ENCODE data around the gene KIF19. TPM values are rescaled to one million over a fixed set of nuclear protein-coding genes. Genes with fewer than 3 reads are reported as not detected.

KIF19 gene
- polyA plus RNA-seq, 1 experiment: not detected

DNA sequence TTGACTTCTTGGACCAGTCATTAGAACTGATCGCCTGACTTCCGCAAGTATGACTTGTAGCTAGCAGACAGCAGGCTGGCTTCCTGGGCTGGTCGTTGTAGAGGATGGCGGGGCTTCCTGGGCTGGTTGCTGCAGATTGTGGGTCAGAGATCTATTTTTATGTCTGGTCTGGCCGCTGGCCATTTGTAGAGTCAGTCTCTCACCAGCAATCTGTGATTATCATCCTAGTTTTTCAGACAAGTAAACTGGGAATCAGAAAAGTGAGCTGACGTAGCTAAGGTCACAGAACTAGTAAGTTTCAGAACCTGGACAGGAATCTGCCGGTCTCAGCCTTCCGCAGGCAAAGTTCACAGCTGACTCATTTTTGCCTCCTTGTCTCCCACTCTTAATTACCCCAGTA is 60.4 kb downstream of the KIF19 start:
- DNase-seq (ENCODE audit: low read depth, low spot score): no peak
- POLR2A ChIA-PET: no interaction called here

DNA sequence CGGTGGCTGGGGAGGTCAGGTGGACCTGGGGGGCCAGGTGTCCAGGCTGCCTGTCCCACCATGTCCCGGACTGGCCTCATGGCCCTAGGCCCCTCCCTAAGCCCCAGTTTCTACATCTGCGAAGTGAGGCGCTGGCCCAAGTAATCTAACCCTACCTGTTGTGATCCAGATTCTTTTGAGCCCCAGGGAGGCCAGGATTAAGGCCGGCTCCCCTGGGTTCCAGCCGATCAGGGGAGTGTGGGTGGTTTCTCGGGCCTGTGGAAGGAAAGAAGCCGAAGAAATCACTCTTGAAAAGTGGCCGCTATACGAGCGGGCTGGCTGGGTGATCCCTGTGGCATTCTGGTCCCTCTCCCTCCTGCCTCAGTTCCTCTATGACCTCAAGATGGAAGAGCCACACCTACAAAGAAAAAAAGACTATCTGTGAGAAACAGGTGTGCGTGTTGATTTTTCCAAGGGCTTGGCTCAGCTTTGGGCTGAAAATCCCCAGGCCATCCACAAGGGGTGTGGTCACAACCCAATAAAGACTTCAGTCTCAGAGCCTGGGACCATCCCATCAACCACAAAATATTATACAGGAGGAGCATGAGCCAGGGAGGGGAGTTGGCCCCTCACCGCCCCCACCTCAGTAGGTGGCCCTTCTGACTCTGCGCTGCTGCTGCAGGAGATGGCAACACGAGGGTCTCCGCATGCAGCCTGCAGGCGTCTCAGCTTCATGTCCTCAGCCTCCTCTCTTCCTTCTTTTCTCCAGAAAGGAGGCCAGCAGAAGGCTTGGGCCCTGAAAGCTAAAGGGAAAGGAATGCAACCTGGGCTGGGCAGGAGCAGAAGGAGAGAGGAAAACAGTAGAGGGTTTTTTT is 61.6 kb downstream of the KIF19 start:
- no peak overlapping the region for H3K27ac ChIP-seq (ENCODE audit: low read depth, low read length)
- H3K9me3 ChIP-seq (ENCODE audit: control insufficient read depth, insufficient read depth, low read length): no peaks in the 10 kb centered on the region; the same call in 1 of the 2 replicates
- ChIA-PET POLR2A (no interaction called here), CTCF (no interaction called here)
- TF ChIP-seq, protein P1, sequence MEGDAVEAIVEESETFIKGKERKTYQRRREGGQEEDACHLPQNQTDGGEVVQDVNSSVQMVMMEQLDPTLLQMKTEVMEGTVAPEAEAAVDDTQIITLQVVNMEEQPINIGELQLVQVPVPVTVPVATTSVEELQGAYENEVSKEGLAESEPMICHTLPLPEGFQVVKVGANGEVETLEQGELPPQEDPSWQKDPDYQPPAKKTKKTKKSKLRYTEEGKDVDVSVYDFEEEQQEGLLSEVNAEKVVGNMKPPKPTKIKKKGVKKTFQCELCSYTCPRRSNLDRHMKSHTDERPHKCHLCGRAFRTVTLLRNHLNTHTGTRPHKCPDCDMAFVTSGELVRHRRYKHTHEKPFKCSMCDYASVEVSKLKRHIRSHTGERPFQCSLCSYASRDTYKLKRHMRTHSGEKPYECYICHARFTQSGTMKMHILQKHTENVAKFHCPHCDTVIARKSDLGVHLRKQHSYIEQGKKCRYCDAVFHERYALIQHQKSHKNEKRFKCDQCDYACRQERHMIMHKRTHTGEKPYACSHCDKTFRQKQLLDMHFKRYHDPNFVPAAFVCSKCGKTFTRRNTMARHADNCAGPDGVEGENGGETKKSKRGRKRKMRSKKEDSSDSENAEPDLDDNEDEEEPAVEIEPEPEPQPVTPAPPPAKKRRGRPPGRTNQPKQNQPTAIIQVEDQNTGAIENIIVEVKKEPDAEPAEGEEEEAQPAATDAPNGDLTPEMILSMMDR (IDR thresholded peaks at IDR 0.05; ENCODE audit: low read depth, low read length): no peak
- DNase-seq (ENCODE audit: low read depth, low spot score): no peak
- no peak overlapping the region for H3K4me3 ChIP-seq (ENCODE audit: low read depth, low read length)
- no peaks in the 10 kb centered on the region for H3K27me3 ChIP-seq (ENCODE audit: control insufficient read depth, insufficient read depth, low read length)

More for the DNA sequence above, 60.4 kb downstream of the KIF19 start:
- TF ChIP-seq, protein P1 (IDR thresholded peaks at IDR 0.05; ENCODE audit: low read depth, low read length): no peak
- Histone ChIP-seq H3K27ac (ENCODE audit: low read depth, low read length) (no peak overlapping the region), H3K27me3 (ENCODE audit: control insufficient read depth, insufficient read depth, low read length) (no peaks in the 10 kb centered on the region), H3K9me3 (ENCODE audit: control insufficient read depth, insufficient read depth, low read length) (no peaks in the 10 kb centered on the region; the same call in 1 of the 2 replicates), H3K4me3 (ENCODE audit: low read depth, low read length) (no peak overlapping the region)
- CTCF ChIA-PET: interaction anchor here (0.6 kb wide), 1 partner anchor 69 kb away, joined by 3 read pairs; no protein-coding TSS in a partner anchor

DNA sequence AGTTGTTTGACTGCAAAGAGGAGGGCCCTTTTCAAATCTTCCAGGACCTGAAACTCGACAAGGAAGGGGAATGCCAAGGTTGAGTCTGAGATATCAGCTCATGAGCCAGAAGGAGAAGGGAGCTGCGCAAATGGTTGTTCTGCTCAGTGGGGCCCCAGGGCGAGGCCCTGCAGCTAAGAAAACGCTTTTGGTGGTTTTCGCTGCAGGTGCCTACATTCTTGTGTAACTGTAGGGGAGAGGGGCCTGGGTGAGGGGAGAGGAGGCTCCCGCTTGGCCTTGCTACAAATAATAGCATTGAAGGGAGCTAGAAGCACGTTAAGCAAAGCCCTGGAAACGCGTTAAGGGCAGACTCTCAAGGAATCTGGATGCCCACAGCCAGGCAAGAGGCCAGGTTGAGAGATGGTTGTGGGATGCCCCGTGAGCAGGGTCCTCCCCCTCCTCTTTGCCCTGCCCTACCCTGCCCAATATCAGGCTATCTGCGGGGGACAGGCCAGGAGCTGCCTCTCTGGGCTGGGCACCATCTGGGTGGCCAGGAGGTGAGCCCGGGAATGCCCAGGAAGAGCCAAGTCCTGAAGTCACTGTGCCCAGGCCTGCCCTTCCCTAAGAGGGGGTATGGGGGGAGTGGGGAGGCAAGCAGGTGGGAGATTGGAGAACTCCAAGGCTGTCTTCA is 63.2 kb downstream of the KIF19 start:
- CTCF ChIA-PET: interaction anchor here (1.0 to 1.2 kb wide), 2 partner anchors 21 to 68 kb away, joined by 4 read pairs; partner anchors contain the start of gene GPR142

DNA sequence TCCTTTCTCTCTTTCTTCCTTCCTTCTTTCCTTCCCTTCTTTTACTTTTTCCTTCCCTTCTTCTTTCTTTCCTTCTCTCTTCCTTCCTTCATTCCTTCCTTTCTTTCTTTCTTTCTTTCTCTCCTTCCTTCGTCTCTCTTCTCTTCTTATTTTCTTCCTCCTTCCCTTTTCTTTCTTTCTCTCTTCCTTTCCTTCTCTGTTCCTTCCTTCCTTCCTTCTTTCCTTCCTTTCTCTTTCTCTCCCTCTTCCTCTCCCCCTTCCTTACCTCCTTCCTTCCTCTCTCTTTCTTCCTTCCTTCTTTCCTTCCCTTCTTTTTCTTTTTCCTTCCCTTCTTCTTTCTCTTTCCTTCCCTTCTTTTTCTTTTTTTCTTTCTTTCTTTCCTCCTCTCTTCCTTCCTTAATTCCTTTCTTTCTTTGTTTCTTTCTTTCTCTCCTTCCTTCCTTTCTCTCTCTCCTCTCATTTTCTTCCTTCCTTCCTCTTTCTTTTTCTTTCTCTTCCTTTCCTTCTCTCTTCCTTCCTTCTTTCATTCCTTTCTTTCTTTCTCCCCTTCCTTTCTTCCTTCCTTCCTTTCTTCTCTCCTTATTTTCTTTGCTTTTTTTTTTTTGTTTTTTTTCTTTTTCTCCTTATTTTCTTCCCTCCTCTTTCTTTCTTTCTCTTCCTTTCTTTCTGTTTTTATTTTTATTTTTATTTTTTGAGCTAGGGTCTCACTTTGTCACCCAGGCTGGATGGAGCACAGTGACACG is 64.1 kb downstream of the KIF19 start:
- no peak for DNase-seq (ENCODE audit: low read depth, low spot score)
- Histone ChIP-seq H3K9me3 (ENCODE audit: control insufficient read depth, insufficient read depth, low read length) (no peaks in the 10 kb centered on the region; the same call in 1 of the 2 replicates), H3K4me3 (ENCODE audit: low read depth, low read length) (no peak overlapping the region), H3K27ac (ENCODE audit: low read depth, low read length) (no peak overlapping the region), H3K27me3 (ENCODE audit: control insufficient read depth, insufficient read depth, low read length) (no peaks in the 10 kb centered on the region)
- CTCF ChIA-PET: interaction anchor here (1.2 kb wide), 1 partner anchor 22 kb away, joined by 4 read pairs; the partner anchor contains the start of gene GPR142
- POLR2A ChIA-PET: no interaction called here
- TF ChIP-seq, protein P1 (IDR thresholded peaks at IDR 0.05; ENCODE audit: low read depth, low read length): no peak

More for the DNA sequence above, 63.2 kb downstream of the KIF19 start:
- H3K9me3 ChIP-seq (ENCODE audit: control insufficient read depth, insufficient read depth, low read length): no peaks in the 10 kb centered on the region; the same call in 1 of the 2 replicates
- H3K27me3 ChIP-seq (ENCODE audit: control insufficient read depth, insufficient read depth, low read length): no peaks in the 10 kb centered on the region
- POLR2A ChIA-PET: no interaction called here
- no peak overlapping the region for H3K27ac ChIP-seq (ENCODE audit: low read depth, low read length)
- TF ChIP-seq, protein P1 (IDR thresholded peaks at IDR 0.05; ENCODE audit: low read depth, low read length): no peak
- H3K4me3 ChIP-seq (ENCODE audit: low read depth, low read length): no peak overlapping the region
- DNase-seq (ENCODE audit: low read depth, low spot score): no peak

All from AG04450 (cell line).